Transverse colon (tissue), 4 donors: ENCODE results near the gene CXCL3. TPM values are rescaled to one million over a fixed set of nuclear protein-coding genes. Genes with fewer than 3 reads are reported as not detected.
"Not testable (repeated sequence)": the region's sequence is repeated elsewhere in the genome, so short reads cannot be mapped to it uniquely, and the experiment has no call there.

Experiments used
- DNase-seq: peaks from one replicate; pipeline ENCODE4 v3.0.0-alpha.2; 2019
- H3K27ac ChIP-seq, 4 donors: fragments of 200-600 bp; sonication (generic); 2 replicates each; pipeline ENCODE4 v1.5.1; 2016 to 2018; ENCODE audit warnings: inconsistent platforms in 4 of 4
- H3K27me3 ChIP-seq: fragments of 200-600 bp; sonication (generic); 2 replicates; pipeline ENCODE4 v1.5.1; 2017; ENCODE audit warnings: inconsistent platforms
- H3K36me3 ChIP-seq, 4 donors: fragments of 200-600 bp; sonication (generic); 2 replicates each; pipeline ENCODE4 v1.5.1; 2017 to 2019; ENCODE audit warnings: inconsistent platforms in 4 of 4
- H3K4me1 ChIP-seq, 4 donors: fragments of 200-600 bp; sonication (generic); 2 replicates each; pipeline ENCODE4 v1.5.1; 2017 to 2020; ENCODE audit warnings: inconsistent platforms in 4 of 4
- H3K4me3 ChIP-seq, 4 donors: fragments of 200-600 bp; sonication (generic); 1 replicate in 1 of 4; 2 replicates in 3 of 4; pipeline versions ENCODE4 v1.5.1 to v1.6.1; 2017 to 2019; ENCODE audit warnings: inconsistent platforms in 4 of 4
- H3K9me3 ChIP-seq, 2 donors: fragments of 200-600 bp; sonication (generic); 2 replicates each; pipeline ENCODE4 v1.5.1; 2017 to 2019; ENCODE audit warnings: inconsistent platforms in 2 of 2
- CTCF ChIP-seq, 5 experiments: fragments of 200-600 bp in 3 of 5; fragments of 450-650 bp in 2 of 5; sonication (generic) in 3 of 5; IDR thresholded peaks; 1 replicate in 2 of 5; 2 replicates in 3 of 5; pipeline ENCODE4 v1.5.1; 2016 to 2017; ENCODE audit warnings: antibody characterized with exemption in 5 of 5, inconsistent platforms in 3 of 5, mild to moderate bottlenecking in 2 of 5, moderate library complexity in 1 of 5
- EP300 ChIP-seq: sonication (generic); formaldehyde crosslinking; IDR thresholded peaks from one replicate; pipeline ENCODE4 v1.6.1; 2017; ENCODE audit warnings: antibody characterized with exemption, low read depth
- POLR2A ChIP-seq: fragments of 450-650 bp; IDR thresholded peaks from one replicate; pipeline ENCODE4 v1.6.1; 2016; ENCODE audit warnings: antibody characterized with exemption, mild to moderate bottlenecking, moderate library complexity
- POLR2AphosphoS5 ChIP-seq, 3 donors: sonication (generic); formaldehyde crosslinking; IDR thresholded peaks; one replicate each; pipeline ENCODE4 v1.6.1; 2016; ENCODE audit warnings: antibody characterized with exemption in 3 of 3
- WGBS, 2 donors: methylation state at CpG; one replicate each; pipeline ENCODE4 v1.1.5; 2018; ENCODE audit warnings: low coverage in 1 of 2; 5-methylcytosine and 5-hydroxymethylcytosine counted together
- in situ Hi-C, 4 donors: fragments of 200-750 bp; cut with MboI; loops; one replicate each; pipeline versions ENCODE4 v1.15.0 to v1.15.1; 2017; ENCODE audit warnings: low sequenced_read_pairs in 3 of 4, low pct_ligation_motif_present in 1 of 4, low pct_unique_long_range_greater_than_20kb in 1 of 4
- intact Hi-C: fragments of 100-400 bp; cut with DNase I; formaldehyde crosslinking; loops from one replicate; pipeline ENCODE4 v1.15.1; 2023; ENCODE audit warnings: low total_unique reads
- total RNA-seq, 4 donors: library from RNA; depleted of rRNA; stranded (reverse); fragments of >200 nt; gene quantifications; one replicate each; pipeline ENCODE4 v1.1.0, GENCODE V29; 2016

CXCL3 gene
- total RNA-seq, 4 donors from 2014 or later: 1.8 to 5.2 (median 5.1) TPM

- intact Hi-C loops: no loop called here
- no peak for TF ChIP-seq CTCF (IDR thresholded peaks at IDR 0.05)
- no peak for TF ChIP-seq POLR2A
- TF ChIP-seq POLR2AphosphoS5 (IDR thresholded peaks at IDR 0.05): no peak
- Histone ChIP-seq H3K27me3 (no peaks in the 10 kb centered on the region), H3K4me3 (no peak overlapping the region), H3K9me3 (no peaks in the 10 kb centered on the region), H3K4me1 (no peaks in the 10 kb centered on the region), H3K36me3 (no peaks in the 10 kb centered on the region), H3K27ac (no peak overlapping the region)
- DNase-seq: no peak
- 80 to 89% methylated on average over 2 of the region's 2 CpGs for WGBS, 2 donors
- in situ Hi-C loops: no loop called here
These were observed 45.1 kb upstream of the CXCL3 start for GRCh38 chr4:74083546-74083945.

GRCh38 chr4:74081035-74081434 is 42.5 kb upstream of the CXCL3 start:
- H3K27ac ChIP-seq: no peak overlapping the region
- no peak for DNase-seq
- TF ChIP-seq POLR2AphosphoS5 (IDR thresholded peaks at IDR 0.05) (no peak), EP300 (no peak), POLR2A (no peak), CTCF (IDR thresholded peaks at IDR 0.05) (no peak)
- WGBS, 2 donors: 69 to 74% methylated on average over 3 of the region's 3 CpGs
- H3K27me3 ChIP-seq: no peaks in the 10 kb centered on the region
- H3K9me3 ChIP-seq: no peaks in the 10 kb centered on the region
- H3K4me1 ChIP-seq: no peaks in the 10 kb centered on the region
- no peaks in the 10 kb centered on the region for H3K36me3 ChIP-seq
- intact Hi-C loops: no loop called here
- in situ Hi-C loops: no loop called here
- H3K4me3 ChIP-seq: no peak overlapping the region

DNA sequence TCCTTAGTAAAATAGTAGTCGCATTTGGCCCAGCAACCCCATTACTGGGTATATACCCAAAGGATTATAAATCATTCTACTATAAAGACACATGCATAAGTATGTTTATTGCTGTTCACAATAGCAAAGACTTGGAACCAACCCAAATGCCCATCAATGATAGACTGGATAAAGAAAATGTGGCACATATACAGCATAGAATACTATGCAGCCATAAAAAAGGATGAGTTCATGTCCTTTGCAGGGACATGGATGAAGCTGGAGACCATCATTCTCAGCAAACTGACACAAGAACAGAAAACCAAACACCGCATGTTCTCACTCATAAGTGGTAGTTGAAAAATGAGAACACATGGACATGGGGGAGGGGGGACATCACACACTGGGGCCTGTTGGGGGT is 41.9 kb upstream of the CXCL3 start:
- H3K27ac ChIP-seq, H3K4me1 ChIP-seq, H3K4me3 ChIP-seq, H3K36me3 ChIP-seq, in situ Hi-C loops, intact Hi-C loops, H3K9me3 ChIP-seq, H3K27me3 ChIP-seq, DNase-seq: not testable (repeated sequence)
- 71 to 93% methylated on average over 1 to 2 of the region's 2 CpGs for WGBS, 2 donors

DNA sequence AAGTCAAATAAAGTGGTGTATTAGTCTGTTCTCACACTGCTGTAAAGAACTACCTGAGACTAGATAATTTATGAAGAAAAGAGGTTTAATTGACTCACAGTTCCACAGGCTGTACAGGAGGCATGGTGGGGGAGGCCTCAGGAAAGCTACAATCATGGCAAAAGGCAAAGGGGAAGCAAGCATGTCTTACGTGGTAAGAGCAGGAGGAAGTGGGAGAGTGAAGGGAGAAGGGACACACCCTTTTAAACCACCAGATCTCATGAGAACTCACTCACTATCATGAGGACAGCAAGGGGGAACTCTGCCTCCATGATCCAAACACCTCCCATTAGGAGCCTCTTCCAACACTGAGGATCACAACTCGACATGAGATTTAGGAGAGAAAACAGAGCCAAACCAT is 40.5 kb upstream of the CXCL3 start:
- intact Hi-C loops, in situ Hi-C loops: not testable (repeated sequence)

GRCh38 chr4:74073358-74073757 is 34.9 kb upstream of the CXCL3 start:
- peaks cover 0 to 8% of the 10 kb centered on the region in 2 donors for H3K9me3 ChIP-seq
- DNase-seq: no peak
- no peaks in the 10 kb centered on the region for H3K4me1 ChIP-seq
- in situ Hi-C loops: no loop called here
- H3K27me3 ChIP-seq: no peaks in the 10 kb centered on the region
- no peaks in the 10 kb centered on the region for H3K36me3 ChIP-seq
- intact Hi-C loops: no loop called here
- no peak overlapping the region for H3K27ac ChIP-seq
- no peak for TF ChIP-seq POLR2AphosphoS5 (IDR thresholded peaks at IDR 0.05)
- no peak for TF ChIP-seq POLR2A
- no peak for TF ChIP-seq CTCF (IDR thresholded peaks at IDR 0.05)
- no peak for TF ChIP-seq EP300
- no peak overlapping the region for H3K4me3 ChIP-seq

More for the DNA sequence above, 40.5 kb upstream of the CXCL3 start:
- not testable (repeated sequence) for H3K27ac ChIP-seq, H3K4me1 ChIP-seq, H3K4me3 ChIP-seq, H3K9me3 ChIP-seq, DNase-seq, H3K27me3 ChIP-seq, H3K36me3 ChIP-seq
- 44 to 56% methylated on average over 1 to 2 of the region's 2 CpGs for WGBS, 2 donors
